GM06990 (cell line): ENCODE data around the gene ZBP1.

ENCODE experiments used
- DNase-seq: peaks from one replicate; pipeline ENCODE4 v3.0.0-alpha.2; 2011; ENCODE audit not compliant: insufficient read length; ENCODE audit errors: extremely low read depth
- H3K27me3 ChIP-seq: replicated peaks from 2 replicates; pipeline ENCODE4 v1.6.0; 2011; ENCODE audit warnings: low read length; ENCODE audit not compliant: control insufficient read depth, insufficient read depth
- H3K36me3 ChIP-seq: 2 replicates; pipeline ENCODE4 v1.5.1; 2011; ENCODE audit warnings: low read length; ENCODE audit not compliant: control insufficient read depth, insufficient read depth
- H3K4me3 ChIP-seq: replicated peaks from 2 replicates; pipeline ENCODE4 v1.5.1; 2011; ENCODE audit warnings: low read depth, mild to moderate bottlenecking, control low read depth, low read length
- CTCF ChIP-seq: IDR thresholded peaks from 2 replicates; pipeline ENCODE4 v1.5.1; 2011; ENCODE audit warnings: low read length, control low read depth, mild to moderate bottlenecking, inconsistent platforms; ENCODE audit not compliant: insufficient read depth, poor library complexity, severe bottlenecking

The ZBP1 gene

DNA sequence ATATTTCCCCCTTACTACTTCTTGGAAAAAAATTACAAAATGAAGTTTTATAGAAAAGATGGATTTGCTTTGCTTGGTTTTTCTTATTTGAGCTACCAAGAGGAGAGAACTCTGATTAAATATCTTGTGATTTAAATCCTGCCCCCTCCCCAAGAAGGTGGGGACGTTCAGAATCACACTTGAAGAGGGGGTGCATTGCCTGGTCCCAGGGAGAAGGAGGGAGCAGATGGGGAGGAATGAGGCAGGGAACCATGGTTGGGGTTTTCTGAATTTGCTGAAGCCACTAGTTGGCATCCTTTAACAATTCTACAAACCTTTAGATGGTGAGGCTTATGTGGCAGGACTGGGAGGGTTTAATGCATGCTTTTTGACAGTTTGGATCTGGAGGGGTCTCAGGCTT, 53.8 kb downstream of the ZBP1 start:
- Histone ChIP-seq H3K27me3 (peaks cover 2% of the 10 kb centered on the region; the same call in 1 of the 2 replicates), H3K36me3 (no peaks in the 10 kb centered on the region), H3K4me3 (no peak overlapping the region)
- no peak for TF ChIP-seq CTCF
- DNase-seq, result no peak

GRCh38 chr20:57564951-57565642, 55.1 kb downstream of the ZBP1 start:
- no peak for TF ChIP-seq CTCF
- no peak for DNase-seq
- Histone ChIP-seq H3K36me3 (no peaks in the 10 kb centered on the region), H3K4me3 (no peak overlapping the region), H3K27me3 (peaks cover 2% of the 10 kb centered on the region; the same call in 1 of the 2 replicates)

- TF ChIP-seq CTCF, result no peak
- H3K36me3 ChIP-seq, result no peaks in the 10 kb centered on the region
- H3K27me3 ChIP-seq, result peaks cover 2% of the 10 kb centered on the region; the same call in 1 of the 2 replicates
- no peak overlapping the region for H3K4me3 ChIP-seq
- DNase-seq, result no peak
Observed at GRCh38 chr20:57564180-57564802, 55.9 kb downstream of the ZBP1 start.

DNA sequence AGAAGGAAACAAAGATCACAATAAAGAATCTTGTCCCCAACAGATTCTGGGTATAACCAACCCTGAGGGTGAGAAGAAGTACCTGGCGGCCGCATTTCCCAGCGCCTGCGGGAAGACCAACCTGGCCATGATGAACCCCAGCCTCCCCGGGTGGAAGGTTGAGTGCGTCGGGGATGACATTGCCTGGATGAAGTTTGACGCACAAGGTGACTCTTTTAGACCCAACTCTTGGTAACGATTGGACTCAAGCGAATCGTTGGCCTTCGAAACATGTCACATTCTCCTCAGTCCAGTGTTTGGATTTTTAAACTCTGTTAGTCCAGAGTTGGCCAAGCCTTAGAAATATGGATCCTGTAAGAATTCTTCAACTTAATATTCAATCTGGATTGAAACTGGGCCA, 56.7 kb downstream of the ZBP1 start:
- H3K4me3 ChIP-seq, result no peak overlapping the region
- DNase-seq, result no peak
- H3K27me3 ChIP-seq, result peaks cover 2% of the 10 kb centered on the region; the same call in 1 of the 2 replicates
- H3K36me3 ChIP-seq, result no peaks in the 10 kb centered on the region
- no peak for TF ChIP-seq CTCF

GRCh38 chr20:57562541-57563465, 57.4 kb downstream of the ZBP1 start:
- no peak for TF ChIP-seq CTCF
- Histone ChIP-seq H3K4me3 (no peak overlapping the region), H3K27me3 (peaks cover 2% of the 10 kb centered on the region; the same call in 1 of the 2 replicates), H3K36me3 (no peaks in the 10 kb centered on the region)
- DNase-seq, result no peak
